IMR-90 (cell line): ENCODE data around the gene ACTRT2. TPM values are rescaled to one million over a fixed set of nuclear protein-coding genes. Genes with fewer than 3 reads are reported as not detected.

Experiments used
- ATAC-seq: fragments of 200-7000 bp; cut with Tn5 transposase; 2 replicates; pipeline ENCODE4 v1.9.1; 2020; ENCODE audit warnings: low read depth, mild to moderate bottlenecking, moderate library complexity
- BruUV-seq: library from RNA; stranded (reverse); fragments of 400-500 nt; replicated peaks from 2 replicates; lab custom pipeline; 2021; lab: Mats Ljungman, UMichigan
- CTCF ChIA-PET: fragments of 300-600 bp; formaldehyde crosslinking; extraction: SDS; loops from one replicate; lab custom pipeline; 2021; ENCODE audit warnings: antibody characterized with exemption; lab: Yijun Ruan, JAX
- POLR2A ChIA-PET: fragments of 300-600 bp; sonication (Branson Sonifier 250); formaldehyde crosslinking; loops from one replicate; lab custom pipeline; 2022; ENCODE audit warnings: antibody characterized with exemption; ENCODE audit not compliant: unreplicated experiment; lab: Charles Lee
- DNase-seq: peaks from one replicate; pipeline ENCODE4 v3.0.0; 2013
- H2AFZ ChIP-seq: replicated peaks from 2 replicates; pipeline ENCODE3; 2013; ENCODE audit warnings: low read length, mild to moderate bottlenecking; ENCODE audit not compliant: poor library complexity
- H2AK5ac ChIP-seq: 2 replicates; pipeline ENCODE4 v1.6.1; 2013; ENCODE audit warnings: low read depth, low read length, inconsistent platforms
- H2AK9ac ChIP-seq: replicated peaks from 2 replicates; pipeline ENCODE3; 2013; ENCODE audit warnings: mild to moderate bottlenecking, low read depth, low read length, moderate library complexity; ENCODE audit not compliant: poor library complexity
- H2BK120ac ChIP-seq: 2 replicates; pipeline ENCODE4 v1.6.1; 2013; ENCODE audit warnings: low read depth, low read length, inconsistent platforms
- H2BK15ac ChIP-seq: 3 replicates; pipeline ENCODE4 v1.6.1; 2013; ENCODE audit warnings: low read depth, low read length, inconsistent platforms
- H2BK20ac ChIP-seq: 2 replicates; pipeline ENCODE4 v1.6.1; 2013; ENCODE audit warnings: low read depth, mild to moderate bottlenecking, inconsistent platforms, low read length, moderate library complexity
- H2BK5ac ChIP-seq: 2 replicates; pipeline ENCODE4 v1.6.1; 2013; ENCODE audit warnings: mild to moderate bottlenecking, low read depth, low read length, inconsistent platforms; ENCODE audit not compliant: poor library complexity, severe bottlenecking
- H3K14ac ChIP-seq: replicated peaks from 2 replicates; pipeline ENCODE4 v1.6.1; 2013; ENCODE audit warnings: low read depth, low read length, inconsistent platforms
- H3K18ac ChIP-seq: 2 replicates; pipeline ENCODE4 v1.6.1; 2013; ENCODE audit warnings: low read depth, low read length, control low read depth
- H3K23ac ChIP-seq: 2 replicates; pipeline ENCODE4 v1.6.1; 2013; ENCODE audit warnings: low read depth, low read length, inconsistent platforms
- H3K27ac ChIP-seq: 2 replicates; pipeline ENCODE4 v1.5.1; 2013; ENCODE audit warnings: mild to moderate bottlenecking, control low read depth, low read length; ENCODE audit not compliant: insufficient read depth
- H3K27me3 ChIP-seq: 2 replicates; pipeline ENCODE4 v1.6.1; 2013; ENCODE audit warnings: low read length; ENCODE audit not compliant: control insufficient read depth, insufficient read depth
- H3K36me3 ChIP-seq: 2 replicates; pipeline ENCODE4 v1.6.1; 2013; ENCODE audit warnings: low read length, mixed read lengths; ENCODE audit not compliant: control insufficient read depth, insufficient read depth
- H3K4ac ChIP-seq: 2 replicates; pipeline ENCODE4 v1.6.1; 2013; ENCODE audit warnings: low read depth, low read length, inconsistent platforms
- H3K4me1 ChIP-seq: 2 replicates; pipeline ENCODE4 v1.6.1; 2013; ENCODE audit warnings: low read length, mixed read lengths; ENCODE audit not compliant: control insufficient read depth, insufficient read depth
- H3K4me2 ChIP-seq: 2 replicates; pipeline ENCODE4 v1.6.1; 2013; ENCODE audit warnings: low read depth, mild to moderate bottlenecking, control low read depth, low read length, moderate library complexity
- H3K4me3 ChIP-seq: 2 replicates; pipeline ENCODE4 v1.5.1; 2013; ENCODE audit warnings: low read depth, mild to moderate bottlenecking, control low read depth, low read length, moderate library complexity; ENCODE audit not compliant: insufficient read depth
- H3K56ac ChIP-seq: 2 replicates; pipeline ENCODE4 v1.6.1; 2013; ENCODE audit warnings: low read length, inconsistent platforms; ENCODE audit not compliant: insufficient read depth; ENCODE audit errors: extremely low read depth
- H3K79me1 ChIP-seq, 2 experiments: 2 replicates each; pipeline ENCODE4 v1.6.1; 2013; ENCODE audit warnings: low read length in 2 of 2, inconsistent platforms in 1 of 2, low read depth in 1 of 2
- H3K9ac ChIP-seq: 2 replicates; pipeline ENCODE4 v1.6.1; 2013; ENCODE audit warnings: low read depth, low read length, control low read depth
- H3K9me1 ChIP-seq: 2 replicates; pipeline ENCODE4 v1.6.1; 2013; ENCODE audit warnings: low read length, inconsistent platforms; ENCODE audit not compliant: insufficient read depth
- H3K9me3 ChIP-seq: 2 replicates; pipeline ENCODE4 v1.6.1; 2013; ENCODE audit warnings: low read length; ENCODE audit not compliant: control insufficient read depth, insufficient read depth
- H4K20me1 ChIP-seq: 2 replicates; pipeline ENCODE4 v1.6.1; 2013; ENCODE audit warnings: low read length, inconsistent platforms; ENCODE audit not compliant: insufficient read depth
- H4K5ac ChIP-seq: 2 replicates; pipeline ENCODE4 v1.6.1; 2013; ENCODE audit warnings: mild to moderate bottlenecking, low read depth, low read length, control low read depth
- H4K8ac ChIP-seq, 2 experiments: 2 replicates each; pipeline ENCODE4 v1.6.1; 2013; ENCODE audit warnings: low read depth in 2 of 2, low read length in 2 of 2, control low read depth in 1 of 2, inconsistent platforms in 1 of 2
- H4K91ac ChIP-seq: 2 replicates; pipeline ENCODE4 v1.6.1; 2013; ENCODE audit warnings: low read depth, low read length, inconsistent platforms; ENCODE audit not compliant: insufficient read depth
- BHLHE40 ChIP-seq: fragments of 150-350 bp; IDR thresholded peaks from 2 replicates; pipeline ENCODE4 v1.6.1; 2016; ENCODE audit warnings: mild to moderate bottlenecking, low read depth, low read length
- CEBPB ChIP-seq: IDR thresholded peaks from 2 replicates; pipeline ENCODE4 v1.6.1; 2012; ENCODE audit warnings: low read depth, low read length, improper control_type of control experiment
- CHD1 ChIP-seq: IDR thresholded peaks from 2 replicates; pipeline ENCODE4 v1.6.1; 2012; ENCODE audit warnings: low read depth, low read length, improper control_type of control experiment
- FOS ChIP-seq: fragments of 150-350 bp; IDR thresholded peaks from 2 replicates; pipeline ENCODE4 v1.6.1; 2016; ENCODE audit warnings: low read depth, low read length
- MAFK ChIP-seq: IDR thresholded peaks from 2 replicates; pipeline ENCODE4 v1.6.1; 2012; ENCODE audit warnings: low read depth, low read length, improper control_type of control experiment
- MAZ ChIP-seq: IDR thresholded peaks from 2 replicates; pipeline ENCODE4 v1.6.1; 2012; ENCODE audit warnings: low read depth, mild to moderate bottlenecking, low read length, improper control_type of control experiment, moderate library complexity, borderline replicate concordance
- MXI1 ChIP-seq: IDR thresholded peaks from 2 replicates; pipeline ENCODE4 v1.6.1; 2012; ENCODE audit warnings: low read depth, mild to moderate bottlenecking, low read length, moderate library complexity, borderline replicate concordance
- NFE2L2 ChIP-seq: fragments of 150-350 bp; IDR thresholded peaks from 2 replicates; pipeline ENCODE4 v1.6.1; 2016; ENCODE audit warnings: low read depth, mild to moderate bottlenecking, low read length
- RAD21 ChIP-seq: IDR thresholded peaks from 2 replicates; pipeline ENCODE4 v1.6.1; 2012; ENCODE audit warnings: low read length, improper control_type of control experiment
- RCOR1 ChIP-seq: IDR thresholded peaks from 2 replicates; pipeline ENCODE4 v1.6.1; 2012; ENCODE audit warnings: mild to moderate bottlenecking, low read length, improper control_type of control experiment; ENCODE audit not compliant: insufficient replicate concordance
- RFX5 ChIP-seq: IDR thresholded peaks from 2 replicates; pipeline ENCODE4 v1.8.0; 2012; ENCODE audit warnings: low read depth, mild to moderate bottlenecking, low read length, moderate library complexity
- SMC3 ChIP-seq: fragments of 150-350 bp; IDR thresholded peaks from 2 replicates; pipeline ENCODE4 v1.6.1; 2016; ENCODE audit warnings: low read depth, mild to moderate bottlenecking, antibody characterized with exemption, low read length, moderate library complexity
- WGBS, 2 experiments: methylation state at CpG; one replicate each; pipeline versions ENCODE4 v1.1.5 to v1.1.7; 2013; ENCODE audit warnings: missing lambda C conversion rate in 2 of 2; ENCODE audit not compliant: insufficient read length in 1 of 2; ENCODE audit errors: extremely low coverage in 2 of 2; 5-methylcytosine and 5-hydroxymethylcytosine counted together
- dilution Hi-C: fragments of 300-500 bp; cut with HindIII; formaldehyde crosslinking; loops from one replicate; pipeline ENCODE4 v1.14.3; 2018; ENCODE audit warnings: low sequenced_read_pairs; ENCODE audit not compliant: unreplicated experiment
- in situ Hi-C: fragments of 300-500 bp; cut with MboI; formaldehyde crosslinking; loops from 3 replicates; pipeline ENCODE4 v1.14.3; 2019; ENCODE audit warnings: low sequenced_read_pairs, inconsistent platforms, mixed read lengths
- intact Hi-C: fragments of 100-400 bp; cut with micrococcal nuclease; formaldehyde crosslinking; loops from 2 replicates; pipeline ENCODE4 v1.10.0; 2022
- polyA plus RNA-seq, 3 experiments: library from polyadenylated mRNA; depleted of rRNA; stranded (reverse); fragments of >200 nt; gene quantifications; 2 replicates each; pipeline ENCODE4 v1.2.3, GENCODE V29; 2012; ENCODE audit warnings: low replicate concordance in 1 of 3
- total RNA-seq: library from RNA; depleted of rRNA; stranded (reverse); fragments of >200 nt; gene quantifications from 2 replicates; pipeline ENCODE4 v1.2.3, GENCODE V29; 2012
- TF ChIP-seq, protein P1 (sequence below): fragments of 150-350 bp; IDR thresholded peaks from 2 replicates; pipeline ENCODE4 v1.6.1; 2017; ENCODE audit warnings: mild to moderate bottlenecking, antibody characterized with exemption, low read length, low read depth
- TF ChIP-seq, protein P2 (sequence below): fragments of 150-350 bp; IDR thresholded peaks from 2 replicates; pipeline ENCODE4 v1.6.1; 2016; ENCODE audit warnings: low read depth, mild to moderate bottlenecking, low read length, moderate library complexity, borderline replicate concordance
- TF ChIP-seq, protein P3 (sequence below): conservative IDR thresholded peaks from 2 replicates; pipeline ENCODE4 v1.5.1; 2012; ENCODE audit warnings: mild to moderate bottlenecking, low read depth, low read length, improper control_type of control experiment

Gene ACTRT2
- total and polyA plus RNA-seq, 2 of the 4 experiments (the other 2 are of a cell fraction), result not detected

DNA sequence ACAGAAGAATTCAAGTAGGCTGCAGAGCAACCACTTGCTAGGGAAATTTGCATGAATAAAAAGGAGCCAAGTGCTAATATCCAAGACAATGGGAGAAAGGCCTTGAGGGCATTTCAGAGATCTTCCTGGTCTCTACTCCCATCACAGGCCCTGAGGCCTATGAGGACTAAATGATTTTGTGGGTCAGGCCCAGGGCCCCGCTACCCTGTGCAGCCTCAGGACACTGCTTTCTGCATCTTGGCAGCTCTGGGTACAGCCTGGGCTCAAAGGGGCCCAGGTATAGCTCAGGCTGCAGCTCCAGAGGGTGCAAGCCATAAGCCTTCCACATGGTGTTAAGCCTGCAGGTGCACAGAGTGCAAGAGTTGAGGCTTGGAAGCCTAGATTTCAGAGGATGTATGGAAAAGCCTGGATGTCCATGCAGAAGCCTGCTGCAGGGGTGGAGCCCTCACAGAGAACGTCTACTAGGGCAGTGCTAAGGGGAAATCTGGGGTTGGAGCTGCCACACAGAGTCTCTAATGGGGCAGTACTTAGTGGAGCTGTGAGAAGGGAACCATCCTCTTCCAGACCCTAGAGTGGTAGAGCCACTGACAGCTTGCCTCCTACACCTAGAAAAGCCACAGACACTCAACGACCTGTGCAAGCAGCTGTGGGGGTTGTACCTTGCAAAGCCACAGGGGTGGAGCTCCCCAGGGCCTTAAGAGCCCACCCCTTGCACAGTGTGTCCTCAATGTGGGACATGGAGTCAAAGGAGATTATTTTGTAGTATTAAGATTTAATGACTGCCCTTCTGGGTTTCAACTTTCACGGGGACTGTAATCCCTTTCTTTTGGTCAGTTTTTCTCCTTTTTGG, 13.7 kb upstream of the ACTRT2 start:
- in situ Hi-C loops, result no loop called here
- no peak overlapping the region for H3K27ac ChIP-seq
- no peaks in the 10 kb centered on the region for H3K79me1 ChIP-seq
- no peak overlapping the region for H2BK5ac ChIP-seq
- intact Hi-C loops, result no loop called here
- no peak for DNase-seq
- no peak overlapping the region for H2AK9ac ChIP-seq
- H3K9ac ChIP-seq, result no peak overlapping the region
- H3K4me2 ChIP-seq, result no peak overlapping the region
- no peak overlapping the region for H4K5ac ChIP-seq
- H3K23ac ChIP-seq, result no peak overlapping the region
- no peak overlapping the region for H3K14ac ChIP-seq
- H2BK15ac ChIP-seq, result no peak overlapping the region
- H2BK120ac ChIP-seq, result no peak overlapping the region
- 0% methylated on average over 1 of the region's 4 CpGs; no CpG with 5 or more reads in 1 of the 2 experiments for WGBS, 2 experiments
- ATAC-seq, result no peak
- no peaks in the 10 kb centered on the region for H3K9me1 ChIP-seq
- no peak overlapping the region for H2AK5ac ChIP-seq
- no peak overlapping the region for H3K4me3 ChIP-seq
- no peak overlapping the region for H2AFZ ChIP-seq
- peaks cover 53% of the 10 kb centered on the region for H3K9me3 ChIP-seq
- H3K4me1 ChIP-seq, result no peaks in the 10 kb centered on the region
- H3K56ac ChIP-seq, result no peak overlapping the region
- no peaks in the 10 kb centered on the region for H3K27me3 ChIP-seq
- no peak overlapping the region for H4K8ac ChIP-seq
- BruUV-seq, result no TSS peak
- no peak overlapping the region for H2BK20ac ChIP-seq
- dilution Hi-C loops, result no loop called here
- CTCF ChIA-PET, result no interaction called here
- H3K4ac ChIP-seq, result no peak overlapping the region
- POLR2A ChIA-PET, result no interaction called here
- no peak overlapping the region for H4K91ac ChIP-seq
- no peaks in the 10 kb centered on the region for H3K36me3 ChIP-seq
- H3K18ac ChIP-seq, result no peak overlapping the region
- H4K20me1 ChIP-seq, result no peaks in the 10 kb centered on the region
- TF ChIP-seq RFX5, result no peak
- TF ChIP-seq, protein P1, sequence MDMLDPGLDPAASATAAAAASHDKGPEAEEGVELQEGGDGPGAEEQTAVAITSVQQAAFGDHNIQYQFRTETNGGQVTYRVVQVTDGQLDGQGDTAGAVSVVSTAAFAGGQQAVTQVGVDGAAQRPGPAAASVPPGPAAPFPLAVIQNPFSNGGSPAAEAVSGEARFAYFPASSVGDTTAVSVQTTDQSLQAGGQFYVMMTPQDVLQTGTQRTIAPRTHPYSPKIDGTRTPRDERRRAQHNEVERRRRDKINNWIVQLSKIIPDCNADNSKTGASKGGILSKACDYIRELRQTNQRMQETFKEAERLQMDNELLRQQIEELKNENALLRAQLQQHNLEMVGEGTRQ, result no peak
- TF ChIP-seq, protein P2, sequence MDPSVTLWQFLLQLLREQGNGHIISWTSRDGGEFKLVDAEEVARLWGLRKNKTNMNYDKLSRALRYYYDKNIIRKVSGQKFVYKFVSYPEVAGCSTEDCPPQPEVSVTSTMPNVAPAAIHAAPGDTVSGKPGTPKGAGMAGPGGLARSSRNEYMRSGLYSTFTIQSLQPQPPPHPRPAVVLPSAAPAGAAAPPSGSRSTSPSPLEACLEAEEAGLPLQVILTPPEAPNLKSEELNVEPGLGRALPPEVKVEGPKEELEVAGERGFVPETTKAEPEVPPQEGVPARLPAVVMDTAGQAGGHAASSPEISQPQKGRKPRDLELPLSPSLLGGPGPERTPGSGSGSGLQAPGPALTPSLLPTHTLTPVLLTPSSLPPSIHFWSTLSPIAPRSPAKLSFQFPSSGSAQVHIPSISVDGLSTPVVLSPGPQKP, result no peak
- no peak for TF ChIP-seq CEBPB
- TF ChIP-seq MXI1, result no peak
- no peak for TF ChIP-seq NFE2L2
- TF ChIP-seq BHLHE40, result no peak
- no peak for TF ChIP-seq MAFK
- TF ChIP-seq, protein P3, sequence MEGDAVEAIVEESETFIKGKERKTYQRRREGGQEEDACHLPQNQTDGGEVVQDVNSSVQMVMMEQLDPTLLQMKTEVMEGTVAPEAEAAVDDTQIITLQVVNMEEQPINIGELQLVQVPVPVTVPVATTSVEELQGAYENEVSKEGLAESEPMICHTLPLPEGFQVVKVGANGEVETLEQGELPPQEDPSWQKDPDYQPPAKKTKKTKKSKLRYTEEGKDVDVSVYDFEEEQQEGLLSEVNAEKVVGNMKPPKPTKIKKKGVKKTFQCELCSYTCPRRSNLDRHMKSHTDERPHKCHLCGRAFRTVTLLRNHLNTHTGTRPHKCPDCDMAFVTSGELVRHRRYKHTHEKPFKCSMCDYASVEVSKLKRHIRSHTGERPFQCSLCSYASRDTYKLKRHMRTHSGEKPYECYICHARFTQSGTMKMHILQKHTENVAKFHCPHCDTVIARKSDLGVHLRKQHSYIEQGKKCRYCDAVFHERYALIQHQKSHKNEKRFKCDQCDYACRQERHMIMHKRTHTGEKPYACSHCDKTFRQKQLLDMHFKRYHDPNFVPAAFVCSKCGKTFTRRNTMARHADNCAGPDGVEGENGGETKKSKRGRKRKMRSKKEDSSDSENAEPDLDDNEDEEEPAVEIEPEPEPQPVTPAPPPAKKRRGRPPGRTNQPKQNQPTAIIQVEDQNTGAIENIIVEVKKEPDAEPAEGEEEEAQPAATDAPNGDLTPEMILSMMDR, result no peak
- TF ChIP-seq SMC3, result no peak
- no peak for TF ChIP-seq RCOR1
- TF ChIP-seq FOS, result no peak
- no peak for TF ChIP-seq RAD21
- no peak for TF ChIP-seq MAZ
- TF ChIP-seq CHD1, result no peak
